Activated naive CD8-positive, alpha-beta T cell treated with anti-CD3 and anti-CD28 coated beads, Interleukin-2, amount 10 ng/mL, durations not matched to agents 7 days and 5 days (primary cell): Measurements from ENCODE around the gene TENT4B. TPM values are rescaled to one million over a fixed set of nuclear protein-coding genes. Genes with fewer than 3 reads are reported as not detected.
"Not testable (repeated sequence)": the region's sequence is repeated elsewhere in the genome, so short reads cannot be mapped to it uniquely, and the experiment has no call there.

Experiments used
- ATAC-seq: fragments of 150-1000 bp; cut with Tn5 transposase; one replicate; pipeline ENCODE4 v1.10.0; 2021; ENCODE audit warnings: low read depth, moderate library complexity
- POLR2A ChIA-PET: fragments of 350-600 bp; sonication (Branson Sonifier 250); formaldehyde crosslinking; loops from one replicate; lab custom pipeline; 2021; ENCODE audit warnings: antibody characterized with exemption; lab: Charles Lee
- DNase-seq: peaks from one replicate; pipeline ENCODE4 v3.0.0; 2021
- H3K27ac Mint-ChIP-seq: one replicate; pipeline ENCODE4 v1.8.0; 2022; ENCODE audit warnings: mild to moderate bottlenecking, mixed read lengths
- H3K27me3 Mint-ChIP-seq: one replicate; pipeline ENCODE4 v1.8.0; 2022; ENCODE audit warnings: mild to moderate bottlenecking, moderate library complexity, mixed read lengths
- H3K36me3 Mint-ChIP-seq: one replicate; pipeline ENCODE4 v1.8.0; 2021; ENCODE audit warnings: mild to moderate bottlenecking, mixed read lengths
- H3K4me1 Mint-ChIP-seq: one replicate; pipeline ENCODE4 v1.8.0; 2021; ENCODE audit warnings: mixed read lengths
- H3K4me3 Mint-ChIP-seq: one replicate; pipeline ENCODE4 v1.8.0; 2022; ENCODE audit warnings: mild to moderate bottlenecking, moderate library complexity, mixed read lengths
- H3K9me3 Mint-ChIP-seq: one replicate; pipeline ENCODE4 v1.8.0; 2021; ENCODE audit warnings: mixed read lengths
- total RNA-seq, 2 experiments: library from RNA; stranded (reverse); gene quantifications; one replicate each; pipeline ENCODE4 v1.2.3, GENCODE V29; 2021

Gene TENT4B
- 10 to 100 TPM; 18.0 TPM for total RNA-seq

DNA sequence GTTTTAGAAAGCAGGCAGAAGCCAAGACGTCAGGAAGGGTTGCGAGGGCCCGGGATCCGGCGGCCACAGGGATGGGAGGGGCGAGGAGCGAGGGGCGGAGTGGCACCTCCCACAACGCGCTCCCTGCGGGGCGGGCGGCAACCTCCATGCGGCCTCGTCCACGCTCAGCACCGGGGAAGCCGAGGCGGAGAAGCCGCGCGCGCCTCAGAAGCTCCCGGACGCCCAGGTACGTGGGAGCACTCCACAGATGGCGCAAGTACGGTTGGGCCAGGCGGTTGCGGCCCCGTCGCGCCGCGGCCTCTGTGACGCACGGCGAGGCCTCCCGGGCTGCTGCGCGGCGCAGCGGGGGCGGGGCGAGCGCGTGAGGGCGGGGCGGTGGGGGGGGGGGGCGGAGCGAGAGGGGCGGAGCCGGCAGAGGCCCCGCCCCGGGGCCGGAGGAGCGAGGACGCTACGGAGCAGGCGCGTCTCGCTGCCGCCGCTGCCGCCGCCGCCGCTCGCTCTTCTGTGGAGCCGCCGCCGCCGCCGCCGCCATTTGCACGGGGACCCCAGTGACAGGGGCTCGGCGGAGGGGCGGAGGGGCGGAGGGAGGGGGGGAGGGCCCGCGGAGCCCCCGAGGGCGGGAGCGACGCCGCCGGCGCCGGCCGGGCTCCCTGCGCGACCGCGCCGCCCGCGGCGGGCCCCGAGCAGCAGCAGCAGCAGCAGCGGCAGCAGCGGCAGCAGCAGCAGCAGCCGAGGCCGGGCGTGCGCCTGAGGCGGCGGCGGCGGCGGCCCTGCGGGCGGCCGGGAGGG, at the start of gene TENT4B:
Gene TENT4B, plus strand, starts transcription at position 500 of the 789 bp plus-strand sequence. CDS start 316 bp downstream, outside the sequence.
- H3K4me3 Mint-ChIP-seq = peak within 1 kb of the TSS; percentile 88
- ATAC-seq = peak; percentile 74
- POLR2A ChIA-PET = interaction anchor here (0.6 to 2.1 kb wide), 5 partner anchors 14 to 87 kb away, joined by 3 to 5 read pairs (median 3); partner anchors contain the start of gene HEATR3
- H3K4me1 Mint-ChIP-seq = peaks cover 29% of the 10 kb centered on the region
- peaks cover 3% of the 10 kb centered on the region for H3K36me3 Mint-ChIP-seq
- peak within 1 kb of the TSS; percentile 86 for H3K27ac Mint-ChIP-seq
- peak; percentile 94 for DNase-seq
- no peaks in the 10 kb centered on the region for H3K9me3 Mint-ChIP-seq
- no peaks in the 10 kb centered on the region for H3K27me3 Mint-ChIP-seq

- Mint-ChIP-seq H3K27me3 (no peaks in the 10 kb centered on the region), H3K4me3 (no peak overlapping the region), H3K36me3 (peaks cover 24% of the 10 kb centered on the region), H3K9me3 (no peaks in the 10 kb centered on the region), H3K4me1 (no peaks in the 10 kb centered on the region), H3K27ac (no peak overlapping the region)
- ATAC-seq (no peak), DNase-seq (no peak)
- POLR2A ChIA-PET = no interaction called here
Measured at GRCh38 chr16:50103764-50104163, 49.3 kb upstream of the TENT4B start.

DNA sequence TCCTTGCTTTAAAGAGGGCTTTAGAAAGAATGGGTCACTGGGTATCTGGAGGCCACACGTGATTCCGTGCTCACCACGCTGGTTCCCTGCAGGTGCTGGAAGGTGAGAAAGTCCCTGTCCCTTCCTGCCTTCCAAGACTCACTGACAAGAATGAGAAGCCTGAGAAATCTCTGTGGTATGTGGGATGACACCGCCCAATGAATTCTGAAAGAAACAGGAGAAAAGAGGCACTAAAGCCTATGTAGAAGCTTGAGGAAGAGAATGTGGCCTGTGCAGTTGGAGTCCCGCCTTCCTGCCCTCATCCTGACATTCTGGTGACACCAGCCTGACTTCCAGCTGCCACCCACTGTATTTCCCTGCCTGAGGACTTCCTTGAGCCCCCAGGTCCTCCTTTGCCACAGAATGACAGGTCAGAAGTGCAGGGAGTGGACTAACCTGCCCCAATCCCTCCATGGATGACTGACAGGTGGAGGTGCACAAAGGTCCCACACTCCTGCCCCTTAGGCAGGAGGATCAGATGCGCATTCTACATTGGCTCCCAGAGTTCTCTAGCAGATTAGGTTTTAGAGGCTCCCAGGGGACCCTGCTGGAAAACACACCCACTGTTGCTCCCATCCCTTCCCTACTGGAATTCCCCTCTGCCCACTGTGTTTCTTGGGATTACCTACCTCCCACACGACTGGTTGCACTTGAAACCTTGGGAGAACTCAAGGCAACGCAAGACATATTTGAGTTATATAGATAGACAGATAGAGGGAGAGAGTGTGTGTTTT, 38.6 kb upstream of the TENT4B start:
- POLR2A ChIA-PET = no interaction called here
- no peak overlapping the region for H3K27ac Mint-ChIP-seq
- H3K36me3 Mint-ChIP-seq = no peaks in the 10 kb centered on the region
- ATAC-seq (no peak), DNase-seq (no peak)
- no peak overlapping the region for H3K4me3 Mint-ChIP-seq
- no peaks in the 10 kb centered on the region for H3K4me1 Mint-ChIP-seq
- no peaks in the 10 kb centered on the region for H3K9me3 Mint-ChIP-seq
- H3K27me3 Mint-ChIP-seq = peaks cover 6% of the 10 kb centered on the region

GRCh38 chr16:50120711-50121110, 32.4 kb upstream of the TENT4B start:
- POLR2A ChIA-PET = no interaction called here
- Mint-ChIP-seq H3K9me3 (peaks cover 3% of the 10 kb centered on the region), H3K4me3 (no peak overlapping the region), H3K4me1 (peaks cover 26% of the 10 kb centered on the region), H3K27me3 (peaks cover 6% of the 10 kb centered on the region), H3K36me3 (peaks cover 1% of the 10 kb centered on the region), H3K27ac (no peak overlapping the region)
- ATAC-seq = no peak
- DNase-seq = no peak

GRCh38 chr16:50121278-50121677, 31.8 kb upstream of the TENT4B start:
- Mint-ChIP-seq H3K9me3 (peaks cover 3% of the 10 kb centered on the region), H3K36me3 (peaks cover 1% of the 10 kb centered on the region), H3K4me1 (peaks cover 26% of the 10 kb centered on the region), H3K4me3 (peak overlapping the region; percentile 20), H3K27me3 (peaks cover 6% of the 10 kb centered on the region), H3K27ac (no peak overlapping the region)
- DNase-seq (no peak), ATAC-seq (no peak)
- POLR2A ChIA-PET = no interaction called here

DNA sequence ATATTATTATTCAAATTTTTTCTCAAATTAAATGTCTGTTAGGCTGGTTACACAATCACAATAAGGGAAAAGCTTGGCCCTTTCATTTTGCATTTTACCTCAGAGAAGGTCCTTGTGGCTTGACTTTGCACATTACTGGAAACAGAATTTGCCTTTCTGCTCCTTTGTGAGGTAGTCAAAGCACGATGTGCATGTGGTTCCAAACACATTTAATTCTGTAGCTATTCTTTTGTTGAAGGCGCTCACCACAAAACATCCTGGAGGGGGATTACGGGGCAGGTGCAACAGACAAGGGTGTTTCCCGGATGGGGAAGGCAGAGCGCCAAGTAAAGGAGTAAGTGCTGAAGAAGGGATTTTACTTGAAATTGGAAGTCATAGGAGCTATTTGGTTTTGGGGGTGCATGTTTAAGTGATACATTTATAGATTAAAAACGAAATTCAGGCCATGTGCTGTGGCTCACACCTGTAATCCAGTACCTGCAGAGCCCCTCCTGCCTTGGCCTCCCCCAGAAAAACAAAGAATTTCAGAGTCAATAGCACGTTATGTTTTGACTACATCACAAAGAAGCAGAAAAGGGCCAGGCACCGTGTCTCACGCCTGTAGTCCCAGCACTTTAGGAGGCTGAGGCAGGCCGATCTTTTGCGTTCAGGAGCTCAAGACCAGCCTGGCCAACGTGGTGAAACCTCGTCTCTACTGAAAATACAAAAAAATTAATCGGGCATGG, 31.2 kb upstream of the TENT4B start:
- Mint-ChIP-seq H3K9me3 (peaks cover 3% of the 10 kb centered on the region), H3K36me3 (peaks cover 1% of the 10 kb centered on the region), H3K27ac (peak overlapping the region; percentile 27), H3K27me3 (peaks cover 3% of the 10 kb centered on the region), H3K4me3 (peak overlapping the region; percentile 20), H3K4me1 (peaks cover 26% of the 10 kb centered on the region)
- ATAC-seq (peak; percentile 83), DNase-seq (no peak)
- POLR2A ChIA-PET = no interaction called here

GRCh38 chr16:50123417-50123816, 29.7 kb upstream of the TENT4B start:
- peaks cover 26% of the 10 kb centered on the region for H3K4me1 Mint-ChIP-seq
- H3K27ac Mint-ChIP-seq = no peak overlapping the region
- peaks cover 3% of the 10 kb centered on the region for H3K27me3 Mint-ChIP-seq
- POLR2A ChIA-PET = no interaction called here
- peaks cover 1% of the 10 kb centered on the region for H3K36me3 Mint-ChIP-seq
- peaks cover 3% of the 10 kb centered on the region for H3K9me3 Mint-ChIP-seq
- DNase-seq (no peak), ATAC-seq (no peak)
- H3K4me3 Mint-ChIP-seq = no peak overlapping the region

DNA sequence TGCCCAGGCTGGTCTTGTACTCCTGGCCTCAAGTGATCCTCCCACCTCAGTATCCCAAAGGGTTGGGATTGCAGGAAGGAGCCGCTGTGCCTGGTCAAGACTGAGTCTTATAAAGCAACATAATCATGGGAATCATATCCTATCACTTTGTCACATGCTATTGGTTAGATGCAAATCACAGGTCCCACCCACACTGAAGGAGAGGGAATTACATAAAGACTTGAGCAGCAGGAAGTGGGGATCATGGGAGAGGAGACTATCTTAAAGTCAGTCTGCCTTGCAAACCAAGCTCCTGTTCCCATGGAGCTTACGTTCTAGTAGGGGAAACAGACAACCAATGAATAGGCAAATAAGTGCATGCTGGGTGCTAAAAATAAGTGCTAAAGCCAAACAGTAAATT, 28.3 kb upstream of the TENT4B start:
- H3K27ac Mint-ChIP-seq = no peak overlapping the region
- H3K27me3 Mint-ChIP-seq = peaks cover 3% of the 10 kb centered on the region
- peaks cover 3% of the 10 kb centered on the region for H3K9me3 Mint-ChIP-seq
- peaks cover 1% of the 10 kb centered on the region for H3K36me3 Mint-ChIP-seq
- H3K4me3 Mint-ChIP-seq = no peak overlapping the region
- POLR2A ChIA-PET = no interaction called here
- DNase-seq (no peak), ATAC-seq (no peak)
- H3K4me1 Mint-ChIP-seq = peaks cover 26% of the 10 kb centered on the region

DNA sequence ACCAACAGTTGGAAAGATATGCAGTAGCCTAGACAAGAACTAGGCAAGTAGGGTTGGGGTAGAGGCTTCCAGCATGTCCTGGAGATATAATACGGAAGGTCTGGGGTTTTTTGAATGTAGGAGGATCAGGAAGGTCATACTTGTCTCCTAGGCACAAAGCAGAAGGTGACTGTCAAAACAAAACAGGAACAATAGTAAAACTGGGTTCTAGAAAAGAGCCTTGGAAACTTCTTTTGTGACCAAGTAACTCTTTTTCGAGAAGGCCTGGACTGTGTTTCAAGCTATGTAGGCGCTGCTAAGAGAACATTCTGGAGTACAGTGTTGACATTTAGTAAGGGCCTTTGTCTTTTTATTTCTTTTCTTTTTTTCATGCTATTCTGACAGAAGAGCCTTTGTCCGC, 26.9 kb upstream of the TENT4B start:
- Mint-ChIP-seq H3K4me3 (no peak overlapping the region), H3K27ac (no peak overlapping the region), H3K36me3 (peaks cover 1% of the 10 kb centered on the region), H3K27me3 (peaks cover 3% of the 10 kb centered on the region), H3K9me3 (peaks cover 3% of the 10 kb centered on the region), H3K4me1 (peaks cover 21% of the 10 kb centered on the region)
- POLR2A ChIA-PET = no interaction called here
- DNase-seq (no peak), ATAC-seq (no peak)

- not testable (repeated sequence) for H3K27ac Mint-ChIP-seq, H3K4me3 Mint-ChIP-seq, H3K4me1 Mint-ChIP-seq, DNase-seq, H3K9me3 Mint-ChIP-seq, H3K36me3 Mint-ChIP-seq, ATAC-seq, H3K27me3 Mint-ChIP-seq
- POLR2A ChIA-PET = interaction anchor here (0.6 kb wide), 1 partner anchor 20 kb away, joined by 4 read pairs; no protein-coding TSS in a partner anchor
Measured at GRCh38 chr16:50132571-50132970, 20.5 kb upstream of the TENT4B start.

GRCh38 chr16:50133214-50133613, 19.9 kb upstream of the TENT4B start:
- Mint-ChIP-seq H3K27ac (no peak overlapping the region), H3K36me3 (no peaks in the 10 kb centered on the region), H3K27me3 (no peaks in the 10 kb centered on the region), H3K4me1 (no peaks in the 10 kb centered on the region), H3K4me3 (no peak overlapping the region), H3K9me3 (no peaks in the 10 kb centered on the region)
- no peak for ATAC-seq
- no peak for DNase-seq
- POLR2A ChIA-PET = no interaction called here

DNA sequence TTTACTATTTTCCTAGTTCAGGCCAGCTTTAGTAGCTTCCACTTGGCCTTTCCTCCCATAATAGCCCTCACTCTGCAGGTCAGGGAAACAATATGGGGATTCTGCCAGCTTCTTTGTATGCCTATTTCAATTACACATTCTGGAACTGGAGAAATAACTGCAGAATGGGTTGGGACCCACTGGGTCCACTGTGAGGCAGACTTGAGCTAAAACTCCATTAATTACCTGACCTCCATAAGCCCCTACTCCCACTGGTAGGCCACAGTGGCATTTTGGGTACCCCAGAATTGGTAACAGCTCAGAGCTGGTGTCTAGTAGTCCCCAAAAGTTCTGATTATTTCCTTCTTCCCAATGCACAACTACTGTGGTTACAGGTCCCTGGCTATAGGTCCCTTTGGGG, 16.7 kb upstream of the TENT4B start:
- POLR2A ChIA-PET = no interaction called here
- H3K27me3 Mint-ChIP-seq = no peaks in the 10 kb centered on the region
- no peak overlapping the region for H3K4me3 Mint-ChIP-seq
- ATAC-seq = no peak
- no peaks in the 10 kb centered on the region for H3K36me3 Mint-ChIP-seq
- no peaks in the 10 kb centered on the region for H3K4me1 Mint-ChIP-seq
- DNase-seq = no peak
- no peak overlapping the region for H3K27ac Mint-ChIP-seq
- H3K9me3 Mint-ChIP-seq = no peaks in the 10 kb centered on the region

DNA sequence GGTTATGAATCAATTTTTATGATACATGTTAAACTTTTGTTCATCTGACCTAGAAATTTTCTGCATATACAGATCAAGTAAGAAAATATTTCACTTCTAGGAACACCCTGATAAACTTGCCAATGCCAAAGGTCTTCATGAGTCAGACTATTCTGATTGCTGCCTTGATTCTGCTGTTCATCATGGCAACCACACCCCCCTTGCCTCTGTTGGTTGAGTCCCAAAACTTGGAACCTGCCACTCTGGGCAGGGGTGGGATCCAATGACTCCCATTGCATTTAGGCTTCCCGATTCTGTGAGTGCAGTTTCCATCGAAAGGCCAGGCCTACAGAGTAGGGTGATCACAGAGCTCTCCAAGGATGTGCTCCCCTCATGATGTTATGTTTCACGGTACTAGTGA, 15.8 kb upstream of the TENT4B start:
- POLR2A ChIA-PET = no interaction called here
- no peaks in the 10 kb centered on the region for H3K9me3 Mint-ChIP-seq
- no peak overlapping the region for H3K4me3 Mint-ChIP-seq
- no peaks in the 10 kb centered on the region for H3K4me1 Mint-ChIP-seq
- no peaks in the 10 kb centered on the region for H3K36me3 Mint-ChIP-seq
- no peaks in the 10 kb centered on the region for H3K27me3 Mint-ChIP-seq
- H3K27ac Mint-ChIP-seq = no peak overlapping the region
- DNase-seq (no peak), ATAC-seq (no peak)
